Activated CD8-positive, alpha-beta memory T cell treated with anti-CD3 and anti-CD28 coated beads for 24 hours (primary cell): ENCODE data around the gene KLHL42.
"Not testable (repeated sequence)": the region's sequence is repeated elsewhere in the genome, so short reads cannot be mapped to it uniquely, and the experiment has no call there.

Experiments
- DNase-seq: peaks from one replicate; pipeline ENCODE4 v3.0.0-alpha.2; 2020

KLHL42 gene

GRCh38 chr12:27779920-27780611, at the start of gene KLHL42, which contains the start of gene MANSC4:
Gene KLHL42, plus strand, starts transcription at chr12:27780233. Its CDS starts 98 bp downstream, at chr12:27780331.
Gene MANSC4, minus strand, starts transcription at chr12:27780236. Its CDS starts 8,960 bp downstream, at chr12:27771276.
- DNase-seq: peak; percentile 89

GRCh38 chr12:27732281-27732680, 47.8 kb upstream of the KLHL42 start:
- no peak for DNase-seq

- no peak for DNase-seq
Observed at GRCh38 chr12:27733052-27733656, 46.9 kb upstream of the KLHL42 start.

GRCh38 chr12:27733791-27734190, 46.2 kb upstream of the KLHL42 start:
- no peak for DNase-seq

- not testable (repeated sequence) for DNase-seq
Observed at GRCh38 chr12:27734321-27734720, 45.7 kb upstream of the KLHL42 start.

GRCh38 chr12:27743601-27744000, 36.4 kb upstream of the KLHL42 start:
- DNase-seq: no peak

GRCh38 chr12:27745734-27746133, 34.3 kb upstream of the KLHL42 start:
- DNase-seq: not testable (repeated sequence)

GRCh38 chr12:27747111-27747820, 32.8 kb upstream of the KLHL42 start:
- no peak for DNase-seq

- no peak for DNase-seq
Observed at GRCh38 chr12:27751386-27752047, 28.5 kb upstream of the KLHL42 start.

GRCh38 chr12:27754795-27755194, 25.2 kb upstream of the KLHL42 start:
- DNase-seq: no peak

GRCh38 chr12:27756670-27757195, 23.3 kb upstream of the KLHL42 start:
- no peak for DNase-seq

GRCh38 chr12:27762757-27763156, 17.3 kb upstream of the KLHL42 start:
- DNase-seq: no peak

- no peak for DNase-seq
Observed at GRCh38 chr12:27766587-27766986, 13.4 kb upstream of the KLHL42 start.

GRCh38 chr12:27769142-27769673, 10.8 kb upstream of the KLHL42 start:
- no peak for DNase-seq

- DNase-seq: no peak
Observed at GRCh38 chr12:27771481-27772327, 8.3 kb upstream of the KLHL42 start.

GRCh38 chr12:27772328-27773049, 7.5 kb upstream of the KLHL42 start:
- DNase-seq: no peak

- DNase-seq: no peak
Observed at GRCh38 chr12:27777141-27777540, 2.9 kb upstream of the KLHL42 start.

- no peak for DNase-seq
Observed at GRCh38 chr12:27778206-27778605, 1.8 kb upstream of the KLHL42 start.

- DNase-seq: no peak
Observed at GRCh38 chr12:27779416-27779919, 565 bp upstream of the KLHL42 start.

- no peak for DNase-seq
Observed at GRCh38 chr12:27780612-27781408, 777 bp downstream of the KLHL42 start.
